GM18909 (cell line): ENCODE results near the gene CARD9.
"Not testable (repeated sequence)": the region's sequence is repeated elsewhere in the genome, so short reads cannot be mapped to it uniquely, and the experiment has no call there.

Experiments
- ATAC-seq: cut with Tn5 transposase; IDR thresholded peaks from one replicate; pipeline ENCODE4 v1.9.1; 2021; ENCODE audit warnings: mild to moderate bottlenecking; ENCODE audit not compliant: unreplicated experiment, poor library complexity

Gene CARD9

DNA sequence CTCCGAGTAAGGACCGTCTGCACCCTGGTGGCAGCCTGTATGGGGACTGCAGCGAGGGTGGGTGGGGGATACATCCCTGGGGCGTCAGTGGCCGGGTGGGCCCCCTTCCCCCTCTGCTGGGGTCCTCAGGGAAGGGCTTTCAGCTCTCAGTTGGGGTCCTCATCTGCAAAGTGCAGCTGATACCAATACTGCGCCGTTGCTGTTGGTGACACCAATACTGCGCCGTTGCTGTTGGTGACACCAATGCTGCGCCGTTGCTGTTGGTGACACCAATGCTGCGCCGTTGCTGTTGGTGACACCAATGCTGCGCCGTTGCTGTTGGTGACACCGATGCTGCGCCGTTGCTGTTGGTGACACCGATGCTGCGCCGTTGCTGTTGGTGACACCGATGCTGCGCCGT is 21.6 kb downstream of the CARD9 start:
- ATAC-seq: not testable (repeated sequence)

GRCh38 chr9:136351252-136351800 is 22.1 kb downstream of the CARD9 start:
- no peak for ATAC-seq

GRCh38 chr9:136349546-136349945 is 23.9 kb downstream of the CARD9 start:
- ATAC-seq: no peak

- ATAC-seq: no peak
Observed at GRCh38 chr9:136348691-136349090, 24.8 kb downstream of the CARD9 start.

DNA sequence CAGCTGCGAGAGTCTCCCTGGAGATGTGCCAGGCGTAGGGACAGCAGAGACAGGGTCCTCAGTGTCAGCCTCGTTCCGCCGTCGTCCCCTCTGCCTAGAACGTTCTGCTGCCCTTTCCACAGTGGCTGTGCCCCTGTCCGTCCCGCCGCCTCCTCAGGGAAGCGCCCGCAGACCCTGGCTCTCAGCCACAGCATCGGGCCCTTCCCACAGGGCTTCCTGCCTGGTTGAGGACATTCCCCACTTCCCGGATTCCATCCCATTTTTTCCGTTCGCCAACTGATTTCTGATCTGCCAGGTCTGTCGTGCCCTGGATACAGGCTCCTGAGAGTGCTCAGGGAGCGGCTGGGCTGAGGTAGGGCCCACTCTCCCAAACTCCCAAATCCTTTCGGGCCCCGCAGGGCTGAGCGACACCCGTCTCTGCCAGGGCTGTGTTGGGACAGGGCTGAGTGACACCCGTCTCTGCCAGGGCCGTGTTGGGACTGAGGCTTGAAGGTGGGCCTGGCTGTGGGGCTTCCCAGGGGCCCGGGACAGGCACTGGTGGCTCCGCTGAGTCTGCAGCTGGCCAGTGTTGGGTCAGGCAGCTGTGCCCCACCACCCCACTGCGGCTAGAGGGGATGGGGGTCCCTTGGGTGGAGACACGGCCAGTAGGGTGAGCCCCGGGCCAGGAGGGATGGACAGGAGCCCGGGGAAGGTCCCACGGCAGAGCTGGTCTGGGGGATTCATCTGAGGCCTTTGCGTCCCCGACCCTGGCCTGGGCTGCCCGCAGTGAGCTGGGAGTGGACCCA is 25.8 kb downstream of the CARD9 start:
- no peak for ATAC-seq

GRCh38 chr9:136346927-136347465 is 26.5 kb downstream of the CARD9 start:
- ATAC-seq: no peak

DNA sequence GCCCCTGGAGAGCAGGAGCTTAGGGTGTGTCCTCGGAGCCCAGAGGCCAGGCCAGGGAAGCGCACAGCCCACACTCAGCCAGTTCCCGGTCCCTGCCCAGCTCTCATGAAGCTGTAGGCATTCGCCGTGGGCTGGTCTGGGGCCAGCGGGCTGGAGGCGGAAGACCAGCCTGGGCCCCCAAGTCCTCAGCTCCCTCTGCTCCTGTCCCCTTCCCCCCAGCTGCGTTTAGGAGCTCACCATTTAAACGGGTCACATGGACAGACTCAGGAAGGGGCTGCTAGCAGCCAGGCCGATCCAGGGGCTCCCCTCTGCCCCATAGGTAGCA is 27.4 kb downstream of the CARD9 start:
- ATAC-seq: no peak

GRCh38 chr9:136345281-136346156 is 27.9 kb downstream of the CARD9 start:
- ATAC-seq: no peak

- no peak for ATAC-seq
Observed at GRCh38 chr9:136344544-136345280, 28.8 kb downstream of the CARD9 start.

- ATAC-seq: no peak
Observed at GRCh38 chr9:136343884-136344269, 29.6 kb downstream of the CARD9 start.

DNA sequence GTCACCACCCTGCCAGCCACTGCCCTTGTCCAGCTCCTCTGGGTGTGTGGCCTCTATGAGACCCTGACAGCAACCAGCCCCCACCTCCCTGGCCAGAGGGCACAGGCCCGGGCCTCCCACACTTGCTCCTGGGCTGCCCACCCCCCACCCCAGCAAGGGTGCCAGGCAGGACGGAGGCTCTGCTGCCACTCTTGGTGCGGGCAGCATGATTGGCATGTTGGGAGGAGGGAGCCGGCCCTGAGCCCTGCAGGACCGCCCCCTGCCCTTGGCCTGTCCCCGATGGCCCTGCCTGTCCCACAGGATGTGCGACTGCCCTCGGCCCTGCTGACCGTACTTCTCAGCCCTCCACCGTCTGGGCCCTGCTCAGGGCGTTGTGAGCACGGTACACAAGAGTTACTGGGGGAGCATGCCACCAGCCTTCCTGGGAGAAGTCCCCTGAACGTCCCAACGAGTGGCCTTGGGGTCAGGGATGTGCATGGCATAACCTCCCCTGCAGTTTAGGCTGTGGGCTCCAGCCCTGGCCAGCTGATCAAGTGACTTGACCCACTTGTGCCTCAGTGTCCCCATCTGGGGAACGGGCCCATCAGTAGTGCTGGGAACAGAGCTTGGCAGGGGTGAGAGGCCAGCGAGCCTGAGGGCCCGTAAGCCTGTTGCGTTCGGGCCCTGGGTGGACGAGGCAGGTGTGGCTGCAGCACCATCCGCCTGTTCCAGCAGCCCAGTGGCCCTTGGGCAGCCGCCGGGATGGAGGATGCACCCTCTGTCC is 30.2 kb downstream of the CARD9 start:
- no peak for ATAC-seq

GRCh38 chr9:136342181-136343120 is 31.0 kb downstream of the CARD9 start:
- no peak for ATAC-seq

DNA sequence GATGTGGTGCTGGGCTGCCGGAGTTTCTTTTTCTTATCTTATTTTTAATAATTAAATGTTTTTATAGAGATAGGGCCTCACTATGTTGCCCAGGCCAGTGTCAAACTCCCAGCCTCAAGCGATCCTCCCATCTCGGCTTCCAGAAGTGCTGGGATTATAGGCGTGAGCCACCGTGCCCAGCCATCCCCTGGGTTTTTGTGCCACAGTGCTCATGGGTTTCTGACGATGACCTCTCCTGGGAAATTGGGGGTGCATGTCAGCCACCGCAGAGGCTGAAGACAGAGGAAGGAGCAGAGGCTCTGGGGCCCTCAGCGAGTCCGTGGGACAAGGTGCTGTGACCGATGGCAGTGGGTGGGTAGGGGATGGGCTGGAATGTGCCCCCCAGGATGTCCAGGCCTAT is 31.7 kb downstream of the CARD9 start:
- ATAC-seq: no peak

GRCh38 chr9:136341042-136341655 is 32.3 kb downstream of the CARD9 start:
- ATAC-seq: no peak

DNA sequence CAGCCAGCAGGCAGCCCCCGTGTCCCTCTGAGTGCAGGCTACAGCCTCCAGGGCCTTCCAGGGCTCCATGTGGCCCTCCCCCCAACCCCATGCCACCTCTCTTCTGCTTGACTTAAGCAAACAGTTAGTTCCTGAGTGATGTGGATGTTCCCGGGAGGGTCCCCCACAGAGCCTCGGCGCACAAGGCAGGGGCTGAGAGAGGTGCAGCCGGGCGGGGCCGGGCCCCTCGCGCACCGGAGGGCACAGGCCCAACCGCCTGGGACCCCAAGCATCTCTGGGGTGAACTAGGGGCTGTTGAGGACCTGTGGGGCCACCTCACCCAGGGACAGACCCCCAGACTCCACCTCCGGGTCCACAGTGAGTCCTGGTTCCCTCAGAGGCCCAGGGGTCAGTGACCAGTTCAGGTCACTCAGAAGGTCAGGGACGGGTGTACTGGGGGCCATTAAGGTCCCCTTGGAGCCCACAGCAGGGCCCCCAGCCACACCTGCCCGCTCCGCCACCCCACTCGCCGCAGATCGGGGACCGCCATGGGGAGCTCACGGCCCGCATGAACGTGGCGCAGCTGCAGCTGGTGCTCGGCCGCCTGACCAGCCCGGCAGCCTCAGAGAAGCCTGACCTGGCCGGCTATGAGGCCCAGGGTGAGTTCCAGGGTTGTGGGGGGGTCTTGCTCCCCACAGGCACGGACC is 33.0 kb downstream of the CARD9 start:
- no peak for ATAC-seq

- no peak for ATAC-seq
Observed at GRCh38 chr9:136339958-136340310, 33.5 kb downstream of the CARD9 start.

GRCh38 chr9:136339173-136339957 is 34.1 kb downstream of the CARD9 start:
- ATAC-seq: no peak
